Central memory CD8-positive, alpha-beta T cell (primary cell): ENCODE measurements around the gene NCAPG2.
"Not testable (repeated sequence)": the region's sequence is repeated elsewhere in the genome, so short reads cannot be mapped to it uniquely, and the experiment has no call there.

Source experiments
- ATAC-seq: fragments of 150-1000 bp; cut with Tn5 transposase; replicated peaks from 2 replicates; pipeline ENCODE4 v1.10.0; 2022; ENCODE audit warnings: mild to moderate bottlenecking, moderate FRiP score, moderate number of reproducible peaks; ENCODE audit not compliant: poor library complexity, severe bottlenecking; ENCODE audit errors: extremely low read depth
- DNase-seq, 2 donors: peaks; one replicate each; pipeline ENCODE4 v3.0.0; 2021; ENCODE audit warnings: low spot score in 2 of 2
- H3K27ac Mint-ChIP-seq: one replicate; pipeline ENCODE4 v1.8.0; 2022; ENCODE audit warnings: low read depth, mild to moderate bottlenecking, moderate library complexity, mixed read lengths
- H3K27me3 Mint-ChIP-seq: one replicate; pipeline ENCODE4 v1.8.0; 2022; ENCODE audit warnings: mixed read lengths
- H3K36me3 Mint-ChIP-seq: one replicate; pipeline ENCODE4 v1.8.0; 2022; ENCODE audit warnings: mild to moderate bottlenecking, moderate library complexity, mixed read lengths; ENCODE audit not compliant: insufficient read depth
- H3K4me1 Mint-ChIP-seq: one replicate; pipeline ENCODE4 v1.8.0; 2022; ENCODE audit warnings: mixed read lengths
- H3K4me3 Mint-ChIP-seq: one replicate; pipeline ENCODE4 v1.8.0; 2022; ENCODE audit warnings: mild to moderate bottlenecking, moderate library complexity, mixed read lengths
- H3K9me3 Mint-ChIP-seq: one replicate; pipeline ENCODE4 v1.8.0; 2022; ENCODE audit warnings: mixed read lengths

The NCAPG2 gene

GRCh38 chr7:158672975-158673374, 31.6 kb downstream of the NCAPG2 start:
- Mint-ChIP-seq H3K36me3 (peaks cover 14% of the 10 kb centered on the region), H3K27ac (no peak overlapping the region), H3K9me3 (no peaks in the 10 kb centered on the region), H3K4me1 (peaks cover 6% of the 10 kb centered on the region), H3K4me3 (no peak overlapping the region), H3K27me3 (no peaks in the 10 kb centered on the region)
- ATAC-seq, result no peak
- DNase-seq, result no peak

- H3K27ac Mint-ChIP-seq, H3K27me3 Mint-ChIP-seq, H3K4me3 Mint-ChIP-seq, H3K4me1 Mint-ChIP-seq, H3K9me3 Mint-ChIP-seq: not testable (repeated sequence)
- peak in 1 of 2 donors; percentile 19 for DNase-seq
- peaks cover 11% of the 10 kb centered on the region for H3K36me3 Mint-ChIP-seq
- peak; percentile 62 for ATAC-seq
These were observed 36.5 kb downstream of the NCAPG2 start for GRCh38 chr7:158668086-158668485.

GRCh38 chr7:158666966-158667678, 37.5 kb downstream of the NCAPG2 start:
- DNase-seq, result not testable (repeated sequence)

GRCh38 chr7:158666401-158666800, 38.2 kb downstream of the NCAPG2 start:
- H3K27ac Mint-ChIP-seq, result no peak overlapping the region
- no peak overlapping the region for H3K4me3 Mint-ChIP-seq
- H3K4me1 Mint-ChIP-seq, result peaks cover 11% of the 10 kb centered on the region
- H3K9me3 Mint-ChIP-seq, result no peaks in the 10 kb centered on the region
- H3K27me3 Mint-ChIP-seq, result no peaks in the 10 kb centered on the region
- ATAC-seq, result no peak
- DNase-seq, result no peak
- H3K36me3 Mint-ChIP-seq, result peaks cover 9% of the 10 kb centered on the region

More at GRCh38 chr7:158666966-158667678, 37.5 kb downstream of the NCAPG2 start:
- H3K36me3 Mint-ChIP-seq, result peaks cover 11% of the 10 kb centered on the region
- H3K27ac Mint-ChIP-seq, H3K4me3 Mint-ChIP-seq, ATAC-seq, H3K27me3 Mint-ChIP-seq, H3K9me3 Mint-ChIP-seq: not testable (repeated sequence)
- H3K4me1 Mint-ChIP-seq, result peaks cover 11% of the 10 kb centered on the region

GRCh38 chr7:158664406-158664805, 40.2 kb downstream of the NCAPG2 start:
- no peaks in the 10 kb centered on the region for H3K9me3 Mint-ChIP-seq
- DNase-seq (no peak), ATAC-seq (no peak)
- H3K27me3 Mint-ChIP-seq, result no peaks in the 10 kb centered on the region
- peak overlapping the region; percentile 22 for H3K27ac Mint-ChIP-seq
- no peak overlapping the region for H3K4me3 Mint-ChIP-seq
- peaks cover 9% of the 10 kb centered on the region for H3K36me3 Mint-ChIP-seq
- H3K4me1 Mint-ChIP-seq, result peaks cover 11% of the 10 kb centered on the region

- Mint-ChIP-seq H3K4me3 (peak overlapping the region; percentile 65), H3K4me1 (peaks cover 11% of the 10 kb centered on the region), H3K27ac (peak overlapping the region; percentile 22), H3K9me3 (no peaks in the 10 kb centered on the region), H3K36me3 (peaks cover 9% of the 10 kb centered on the region), H3K27me3 (no peaks in the 10 kb centered on the region)
- DNase-seq, result no peak
- ATAC-seq, result no peak
These were observed 41.2 kb downstream of the NCAPG2 start for GRCh38 chr7:158663428-158663741.

- DNase-seq (no peak), ATAC-seq (peak; percentile 89)
- H3K27ac Mint-ChIP-seq, result peak overlapping the region; percentile 22
- H3K27me3 Mint-ChIP-seq, result no peaks in the 10 kb centered on the region
- peaks cover 12% of the 10 kb centered on the region for H3K36me3 Mint-ChIP-seq
- H3K4me1 Mint-ChIP-seq, result peaks cover 11% of the 10 kb centered on the region
- H3K9me3 Mint-ChIP-seq, result no peaks in the 10 kb centered on the region
- H3K4me3 Mint-ChIP-seq, result peak overlapping the region; percentile 65
These were observed 41.8 kb downstream of the NCAPG2 start for GRCh38 chr7:158662610-158663427.

- H3K9me3 Mint-ChIP-seq, result no peaks in the 10 kb centered on the region
- ATAC-seq (no peak), DNase-seq (no peak)
- H3K27me3 Mint-ChIP-seq, result no peaks in the 10 kb centered on the region
- peaks cover 16% of the 10 kb centered on the region for H3K36me3 Mint-ChIP-seq
- peaks cover 27% of the 10 kb centered on the region for H3K4me1 Mint-ChIP-seq
- H3K4me3 Mint-ChIP-seq, result no peak overlapping the region
- no peak overlapping the region for H3K27ac Mint-ChIP-seq
These were observed 46.1 kb downstream of the NCAPG2 start for GRCh38 chr7:158658475-158658874.

GRCh38 chr7:158657189-158657746, 47.3 kb downstream of the NCAPG2 start:
- no peak for ATAC-seq

GRCh38 chr7:158655931-158656441, 48.6 kb downstream of the NCAPG2 start:
- Mint-ChIP-seq H3K9me3 (no peaks in the 10 kb centered on the region), H3K36me3 (peaks cover 16% of the 10 kb centered on the region), H3K27me3 (no peaks in the 10 kb centered on the region), H3K27ac (peak overlapping the region; percentile 76), H3K4me3 (peak overlapping the region; percentile 34), H3K4me1 (peaks cover 16% of the 10 kb centered on the region)
- DNase-seq (peak in 1 of 2 donors; percentile 15), ATAC-seq (peak; percentile 94)

More at GRCh38 chr7:158657189-158657746, 47.3 kb downstream of the NCAPG2 start:
- Mint-ChIP-seq H3K4me1 (peaks cover 16% of the 10 kb centered on the region), H3K36me3 (peaks cover 15% of the 10 kb centered on the region), H3K27me3 (no peaks in the 10 kb centered on the region), H3K4me3 (no peak overlapping the region), H3K27ac (no peak overlapping the region), H3K9me3 (no peaks in the 10 kb centered on the region)
- no peak for DNase-seq

- peak overlapping the region; percentile 34 for H3K4me3 Mint-ChIP-seq
- H3K4me1 Mint-ChIP-seq, result peaks cover 16% of the 10 kb centered on the region
- H3K9me3 Mint-ChIP-seq, result no peaks in the 10 kb centered on the region
- H3K36me3 Mint-ChIP-seq, result peaks cover 17% of the 10 kb centered on the region
- H3K27ac Mint-ChIP-seq, result peak overlapping the region; percentile 76
- ATAC-seq (no peak), DNase-seq (no peak)
- no peaks in the 10 kb centered on the region for H3K27me3 Mint-ChIP-seq
These were observed 49.1 kb downstream of the NCAPG2 start for GRCh38 chr7:158655507-158655906.

GRCh38 chr7:158651968-158652565, 52.5 kb downstream of the NCAPG2 start:
- H3K36me3 Mint-ChIP-seq, result peaks cover 17% of the 10 kb centered on the region
- H3K27me3 Mint-ChIP-seq, result no peaks in the 10 kb centered on the region
- peaks cover 13% of the 10 kb centered on the region for H3K4me1 Mint-ChIP-seq
- no peaks in the 10 kb centered on the region for H3K9me3 Mint-ChIP-seq
- H3K27ac Mint-ChIP-seq, result no peak overlapping the region
- DNase-seq (no peak), ATAC-seq (no peak)
- H3K4me3 Mint-ChIP-seq, result no peak overlapping the region
